Tibial nerve (tissue), 4 donors: ENCODE data around the gene TPD52L2.

Experiments
- EP300 ChIP-seq, 2 donors: sonication (generic); formaldehyde crosslinking; IDR thresholded peaks; one replicate each; pipeline ENCODE4 v1.6.1; 2017; ENCODE audit warnings: antibody characterized with exemption in 2 of 2, mild to moderate bottlenecking in 1 of 2
- TF ChIP-seq, protein P1 (sequence below), 5 experiments: fragments of 200-600 bp in 3 of 5; fragments of 450-650 bp in 2 of 5; sonication (generic) in 3 of 5; IDR thresholded peaks; one replicate each; pipeline ENCODE4 v1.5.1; 2016 to 2019; ENCODE audit warnings: antibody characterized with exemption in 5 of 5, mild to moderate bottlenecking in 3 of 5, moderate library complexity in 2 of 5

DNA sequence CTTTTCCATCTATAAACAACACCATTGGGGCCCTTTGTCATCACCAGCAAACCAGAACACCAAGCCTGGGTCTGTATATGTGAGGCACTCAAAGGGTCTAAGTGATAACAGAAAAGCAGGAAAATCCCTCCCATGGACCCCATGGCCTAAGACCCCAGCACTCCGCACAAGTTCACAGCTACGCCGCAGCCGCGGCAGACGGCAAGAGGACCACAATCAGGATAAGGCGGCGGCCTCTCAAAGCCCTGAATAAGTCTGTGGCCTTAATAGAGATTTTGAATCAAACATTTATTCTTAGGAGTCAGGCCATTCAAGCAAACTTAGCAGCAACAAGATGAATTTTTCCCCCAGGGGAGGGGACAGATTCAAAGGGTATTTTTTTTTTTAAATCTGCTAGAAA lies 36.9 kb upstream of the TPD52L2 start:
- TF ChIP-seq, protein P1, sequence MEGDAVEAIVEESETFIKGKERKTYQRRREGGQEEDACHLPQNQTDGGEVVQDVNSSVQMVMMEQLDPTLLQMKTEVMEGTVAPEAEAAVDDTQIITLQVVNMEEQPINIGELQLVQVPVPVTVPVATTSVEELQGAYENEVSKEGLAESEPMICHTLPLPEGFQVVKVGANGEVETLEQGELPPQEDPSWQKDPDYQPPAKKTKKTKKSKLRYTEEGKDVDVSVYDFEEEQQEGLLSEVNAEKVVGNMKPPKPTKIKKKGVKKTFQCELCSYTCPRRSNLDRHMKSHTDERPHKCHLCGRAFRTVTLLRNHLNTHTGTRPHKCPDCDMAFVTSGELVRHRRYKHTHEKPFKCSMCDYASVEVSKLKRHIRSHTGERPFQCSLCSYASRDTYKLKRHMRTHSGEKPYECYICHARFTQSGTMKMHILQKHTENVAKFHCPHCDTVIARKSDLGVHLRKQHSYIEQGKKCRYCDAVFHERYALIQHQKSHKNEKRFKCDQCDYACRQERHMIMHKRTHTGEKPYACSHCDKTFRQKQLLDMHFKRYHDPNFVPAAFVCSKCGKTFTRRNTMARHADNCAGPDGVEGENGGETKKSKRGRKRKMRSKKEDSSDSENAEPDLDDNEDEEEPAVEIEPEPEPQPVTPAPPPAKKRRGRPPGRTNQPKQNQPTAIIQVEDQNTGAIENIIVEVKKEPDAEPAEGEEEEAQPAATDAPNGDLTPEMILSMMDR (IDR thresholded peaks at IDR 0.05), result no peak
- no peak for TF ChIP-seq EP300 (IDR thresholded peaks at IDR 0.05)
